HG03097 (cell line): Measurements from ENCODE around the gene KRT34.
"Not testable (repeated sequence)": the region's sequence is repeated elsewhere in the genome, so short reads cannot be mapped to it uniquely, and the experiment has no call there.

Source experiments
- ATAC-seq: cut with Tn5 transposase; IDR thresholded peaks from one replicate; pipeline ENCODE4 v1.9.1; 2021; ENCODE audit not compliant: unreplicated experiment, low FRiP score

KRT34 gene

GRCh38 chr17:41381943-41382342 lies at the start of gene KRT34:
Gene KRT34 (minus strand): TSS chr17:41382306. CDS start chr17:41382246, 60 bp downstream.
- ATAC-seq, result not testable (repeated sequence)

- ATAC-seq, result not testable (repeated sequence)
These were observed 48.3 kb upstream of the KRT34 start for GRCh38 chr17:41430376-41430775.

- ATAC-seq, result no peak
These were observed 47.6 kb upstream of the KRT34 start for GRCh38 chr17:41429667-41430066.

- no peak for ATAC-seq
These were observed 46.6 kb upstream of the KRT34 start for GRCh38 chr17:41428591-41429291.

GRCh38 chr17:41424111-41424635 lies 42.1 kb upstream of the KRT34 start, which contains the start of gene KRT37:
Gene KRT37 (minus strand): TSS chr17:41424585. CDS start chr17:41424523, 62 bp downstream.
- ATAC-seq, result no peak

- not testable (repeated sequence) for ATAC-seq
These were observed 40.5 kb upstream of the KRT34 start for GRCh38 chr17:41422586-41422985.

- no peak for ATAC-seq
These were observed 39.5 kb upstream of the KRT34 start for GRCh38 chr17:41421617-41422016.

- ATAC-seq, result no peak
These were observed 39.0 kb upstream of the KRT34 start for GRCh38 chr17:41421116-41421515.

GRCh38 chr17:41420134-41420533 lies 38.0 kb upstream of the KRT34 start:
- ATAC-seq, result no peak

GRCh38 chr17:41419716-41420115 lies 37.6 kb upstream of the KRT34 start:
- ATAC-seq, result no peak

GRCh38 chr17:41418116-41418860 lies 36.2 kb upstream of the KRT34 start:
- ATAC-seq, result no peak

GRCh38 chr17:41417576-41418015 lies 35.5 kb upstream of the KRT34 start:
- no peak for ATAC-seq

GRCh38 chr17:41417127-41417526 lies 35.0 kb upstream of the KRT34 start:
- no peak for ATAC-seq

- ATAC-seq, result no peak
These were observed 34.4 kb upstream of the KRT34 start for GRCh38 chr17:41416479-41416878.

GRCh38 chr17:41415833-41416335 lies 33.8 kb upstream of the KRT34 start:
- ATAC-seq, result no peak

GRCh38 chr17:41415411-41415810 lies 33.3 kb upstream of the KRT34 start:
- no peak for ATAC-seq

- no peak for ATAC-seq
These were observed 31.9 kb upstream of the KRT34 start for GRCh38 chr17:41413982-41414381.

GRCh38 chr17:41413353-41413957 lies 31.3 kb upstream of the KRT34 start:
- ATAC-seq, result no peak

- ATAC-seq, result no peak
These were observed 29.1 kb upstream of the KRT34 start for GRCh38 chr17:41411072-41411840.

GRCh38 chr17:41407226-41407625 lies 25.1 kb upstream of the KRT34 start:
- no peak for ATAC-seq
